GM19463 (cell line): Measurements from ENCODE around the gene SERPIND1.

Source experiments
- ATAC-seq: cut with Tn5 transposase; IDR thresholded peaks from one replicate; pipeline ENCODE4 v1.9.1; 2021; ENCODE audit warnings: mild to moderate bottlenecking, moderate library complexity; ENCODE audit not compliant: unreplicated experiment

SERPIND1 gene

DNA sequence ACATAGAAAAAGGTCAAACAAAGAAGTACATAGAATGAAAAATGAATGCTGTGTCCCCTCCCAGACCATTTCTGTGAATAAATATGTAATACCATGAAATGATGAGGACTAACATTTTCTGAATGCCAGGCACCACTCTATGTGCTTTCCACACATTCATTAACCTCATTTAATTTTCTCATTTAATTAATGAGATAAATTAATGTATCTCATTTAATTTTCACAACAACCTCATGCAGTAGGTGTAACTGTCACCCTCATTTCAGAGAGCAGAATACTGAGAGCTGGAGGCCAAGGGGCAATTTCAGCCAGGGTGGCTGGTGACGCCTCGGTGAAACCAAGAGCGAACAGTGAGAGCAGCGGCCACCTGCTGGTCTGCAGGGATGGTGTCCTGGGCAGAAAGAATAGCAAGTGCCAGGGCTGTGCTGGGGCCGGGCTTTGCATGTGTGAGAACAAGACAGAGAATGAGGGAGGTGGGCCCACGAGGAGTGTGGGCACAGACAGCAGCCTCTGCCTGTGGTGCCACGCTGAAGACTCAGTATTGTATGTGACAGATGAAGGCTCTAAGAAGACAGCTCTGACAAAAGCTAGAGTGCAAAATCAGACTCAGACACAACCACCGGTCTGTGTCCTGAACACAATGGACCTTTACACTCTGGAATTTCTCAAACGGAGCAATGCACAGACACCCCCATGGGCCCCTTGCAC is 1.8 kb upstream of the SERPIND1 start:
- ATAC-seq: no peak

DNA sequence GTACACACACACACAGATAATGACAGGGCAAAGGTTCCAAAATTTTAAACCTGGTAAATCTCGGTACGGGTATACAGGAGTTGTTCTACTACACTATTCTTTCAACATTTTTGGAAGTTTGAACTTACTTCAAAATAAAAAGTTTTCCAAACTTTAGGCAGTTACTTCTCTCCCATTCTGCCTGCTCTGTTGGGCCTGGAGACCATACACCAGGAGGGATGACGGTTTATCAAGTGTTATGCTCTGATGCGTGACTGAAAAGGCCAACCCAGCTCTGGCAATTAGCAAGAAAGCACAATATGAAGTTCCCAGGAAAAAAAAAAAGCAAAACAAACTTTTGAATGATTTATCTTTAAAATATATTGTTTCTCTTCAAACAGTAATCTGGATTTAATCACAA is 969 bp downstream of the SERPIND1 start:
- no peak for ATAC-seq

DNA sequence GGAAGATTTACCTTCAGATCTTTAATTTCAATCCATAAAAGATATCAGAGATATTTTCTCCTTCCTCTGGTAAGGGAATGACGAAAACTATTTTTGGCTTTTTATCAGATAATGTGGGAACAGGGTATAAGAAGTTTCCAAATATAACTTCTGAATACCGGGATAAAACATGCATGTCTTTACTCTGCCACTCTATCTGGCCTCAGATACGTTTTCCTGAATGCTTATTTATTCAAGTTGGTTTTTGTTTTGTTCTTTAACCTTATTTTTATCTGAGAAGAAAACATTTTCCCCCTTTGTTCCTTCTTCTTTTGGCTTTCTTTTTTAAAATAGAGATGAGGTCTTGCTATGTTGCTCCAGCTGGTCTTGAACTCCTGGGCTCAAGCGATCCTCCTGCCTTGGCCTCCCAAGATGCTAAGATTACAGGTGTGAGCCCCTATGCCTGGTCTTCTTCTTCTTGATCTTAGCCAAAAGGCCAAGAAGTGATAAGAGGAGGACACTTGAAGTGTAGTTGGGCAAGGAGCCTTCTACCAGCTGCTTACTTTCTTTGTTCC is 1.5 kb downstream of the SERPIND1 start:
- no peak for ATAC-seq

DNA sequence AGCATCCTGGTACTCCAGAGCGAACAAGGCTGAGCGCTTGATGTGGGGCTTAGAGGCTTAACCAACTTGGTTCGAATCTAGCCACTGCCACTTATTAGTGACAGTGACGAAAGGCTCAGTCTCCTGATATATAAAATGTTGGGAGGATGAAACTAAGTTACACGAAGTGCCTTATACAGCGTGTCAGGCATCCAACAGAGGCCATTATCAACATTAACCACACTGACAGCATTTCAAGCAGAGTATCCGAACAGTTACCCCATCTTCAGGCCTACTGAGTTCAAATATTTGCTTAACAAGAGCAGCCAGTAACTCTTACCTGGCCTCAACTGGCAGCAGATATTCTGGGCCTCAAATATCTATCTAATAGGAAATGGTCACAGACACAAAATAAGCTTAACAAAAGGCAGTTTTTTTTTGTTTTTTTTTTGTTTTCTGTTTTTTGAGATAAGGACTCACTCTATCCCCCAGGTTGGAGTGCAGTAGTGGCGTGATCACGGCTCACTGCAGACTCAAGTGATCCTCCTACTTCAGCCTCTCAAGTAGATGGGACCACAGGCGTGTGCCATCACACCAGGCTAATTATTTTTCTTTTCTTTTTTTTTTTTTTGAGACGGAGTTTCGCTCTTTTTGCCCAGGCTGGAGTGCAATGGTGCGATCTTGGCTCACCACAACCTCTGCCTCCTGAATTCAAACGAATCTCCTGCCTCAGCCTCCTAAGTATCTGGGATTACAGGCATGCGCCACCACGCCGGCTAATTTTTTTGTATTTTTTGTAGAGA is 2.9 kb downstream of the SERPIND1 start:
- no peak for ATAC-seq

DNA sequence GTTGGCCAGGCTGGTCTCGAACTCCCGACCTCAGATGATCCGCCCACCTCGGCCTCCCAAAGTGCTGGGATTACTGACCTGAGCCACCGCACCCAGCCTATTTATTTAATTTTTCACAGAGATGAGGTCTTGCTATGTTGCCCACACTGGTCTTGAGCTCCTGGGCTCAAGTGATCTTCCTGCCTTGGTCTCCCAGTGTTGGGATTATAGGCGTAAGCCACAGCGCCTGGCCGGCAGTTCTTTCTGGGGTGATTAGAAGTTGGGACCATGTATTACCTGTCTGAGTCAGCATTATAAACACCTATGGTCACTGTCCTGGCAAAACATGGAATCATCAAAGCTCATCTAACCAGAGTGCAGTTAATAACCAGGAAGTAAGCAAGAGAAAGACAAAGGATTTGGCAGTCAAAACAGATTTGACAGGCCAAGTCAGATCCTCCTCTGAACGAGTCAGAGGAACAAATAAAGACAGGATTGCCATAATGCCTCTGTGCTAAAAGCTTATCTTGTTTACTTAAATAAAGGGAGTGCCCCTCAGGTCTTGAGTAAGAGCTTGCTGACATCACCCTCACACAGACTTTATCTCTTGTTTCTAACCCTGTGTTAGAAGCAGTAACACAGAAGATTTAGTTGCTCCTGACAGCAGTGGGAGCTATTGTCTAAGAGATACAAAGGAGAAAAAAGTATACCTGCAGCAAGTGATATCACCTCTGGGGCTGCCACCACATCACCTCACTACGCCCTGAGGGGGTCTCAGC is 3.7 kb downstream of the SERPIND1 start:
- ATAC-seq: no peak

DNA sequence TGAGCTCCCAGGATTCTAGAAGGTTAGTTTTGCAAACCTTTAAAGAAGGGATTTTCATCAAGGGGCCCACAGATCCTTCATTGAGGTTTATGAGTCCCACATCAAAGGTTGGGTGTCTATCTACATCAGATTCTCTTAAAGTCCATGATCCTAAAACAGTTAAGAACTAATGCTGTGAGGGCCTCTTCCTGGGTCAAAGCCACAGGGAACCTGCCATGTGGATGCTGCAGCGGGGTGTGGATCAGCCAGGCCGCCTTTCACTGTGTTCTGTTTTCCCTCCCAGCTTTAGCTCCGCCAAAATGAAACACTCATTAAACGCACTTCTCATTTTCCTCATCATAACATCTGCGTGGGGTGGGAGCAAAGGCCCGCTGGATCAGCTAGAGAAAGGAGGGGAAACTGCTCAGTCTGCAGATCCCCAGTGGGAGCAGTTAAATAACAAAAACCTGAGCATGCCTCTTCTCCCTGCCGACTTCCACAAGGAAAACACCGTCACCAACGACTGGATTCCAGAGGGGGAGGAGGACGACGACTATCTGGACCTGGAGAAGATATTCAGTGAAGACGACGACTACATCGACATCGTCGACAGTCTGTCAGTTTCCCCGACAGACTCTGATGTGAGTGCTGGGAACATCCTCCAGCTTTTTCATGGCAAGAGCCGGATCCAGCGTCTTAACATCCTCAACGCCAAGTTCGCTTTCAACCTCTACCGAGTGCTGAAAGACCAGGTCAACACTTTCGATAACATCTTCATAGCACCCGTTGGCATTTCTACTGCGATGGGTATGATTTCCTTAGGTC is 5.3 kb downstream of the SERPIND1 start:
- ATAC-seq: no peak

DNA sequence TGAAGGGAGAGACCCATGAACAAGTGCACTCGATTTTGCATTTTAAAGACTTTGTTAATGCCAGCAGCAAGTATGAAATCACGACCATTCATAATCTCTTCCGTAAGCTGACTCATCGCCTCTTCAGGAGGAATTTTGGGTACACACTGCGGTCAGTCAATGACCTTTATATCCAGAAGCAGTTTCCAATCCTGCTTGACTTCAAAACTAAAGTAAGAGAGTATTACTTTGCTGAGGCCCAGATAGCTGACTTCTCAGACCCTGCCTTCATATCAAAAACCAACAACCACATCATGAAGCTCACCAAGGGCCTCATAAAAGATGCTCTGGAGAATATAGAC is 5.9 kb downstream of the SERPIND1 start:
- ATAC-seq: no peak

DNA sequence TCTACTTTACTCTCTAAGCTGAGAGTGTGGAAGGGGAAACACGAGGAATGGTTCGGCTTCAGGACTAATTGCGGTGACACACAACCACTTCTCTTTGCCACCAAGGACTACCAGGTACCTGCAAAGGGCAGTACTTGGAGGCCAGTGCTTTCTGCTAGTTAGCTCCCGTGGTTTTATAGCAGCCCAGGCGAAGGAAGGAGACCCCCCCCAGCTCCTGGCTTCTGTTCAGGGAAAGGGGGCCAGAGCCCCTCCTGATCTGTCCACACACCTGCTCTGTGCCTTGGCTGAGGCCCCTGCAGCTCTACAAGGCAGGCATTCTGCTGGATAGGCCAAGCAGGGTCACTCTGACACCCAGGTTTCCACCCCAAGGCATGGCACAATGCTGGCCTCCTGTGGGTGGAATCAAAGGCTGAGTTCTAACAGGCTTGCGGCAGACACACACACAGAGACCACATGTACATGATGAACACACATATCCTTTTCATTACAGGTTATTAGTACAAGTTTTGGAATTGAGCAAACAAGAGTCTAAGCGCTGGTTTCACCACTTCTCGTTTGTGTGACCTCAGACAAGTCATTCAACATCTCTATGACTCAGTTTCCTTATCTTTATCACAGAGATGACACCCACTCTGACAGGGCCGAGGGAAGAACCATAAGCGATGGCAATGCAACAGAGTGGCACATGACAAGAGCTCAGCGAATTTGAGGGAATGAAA is 7.5 kb downstream of the SERPIND1 start:
- ATAC-seq: no peak

DNA sequence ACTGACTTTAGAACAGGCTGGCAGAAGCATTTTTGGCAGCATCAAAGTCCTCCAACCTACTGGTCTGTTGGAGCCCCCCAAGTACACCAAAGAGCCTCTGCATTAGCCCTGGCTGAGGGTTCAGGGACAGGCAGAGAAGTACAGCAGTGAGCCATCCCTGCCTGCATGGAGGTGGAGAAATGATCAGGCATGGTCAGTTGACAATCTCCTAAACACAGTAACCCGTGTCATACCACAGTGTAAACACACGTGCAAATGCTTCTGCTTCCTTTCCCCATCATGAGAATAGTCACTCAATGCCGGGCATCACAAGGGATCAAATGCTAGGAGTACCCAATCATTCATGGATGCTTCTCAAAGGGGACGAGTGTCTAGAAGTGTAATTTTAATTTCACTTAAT is 8.2 kb downstream of the SERPIND1 start:
- no peak for ATAC-seq

DNA sequence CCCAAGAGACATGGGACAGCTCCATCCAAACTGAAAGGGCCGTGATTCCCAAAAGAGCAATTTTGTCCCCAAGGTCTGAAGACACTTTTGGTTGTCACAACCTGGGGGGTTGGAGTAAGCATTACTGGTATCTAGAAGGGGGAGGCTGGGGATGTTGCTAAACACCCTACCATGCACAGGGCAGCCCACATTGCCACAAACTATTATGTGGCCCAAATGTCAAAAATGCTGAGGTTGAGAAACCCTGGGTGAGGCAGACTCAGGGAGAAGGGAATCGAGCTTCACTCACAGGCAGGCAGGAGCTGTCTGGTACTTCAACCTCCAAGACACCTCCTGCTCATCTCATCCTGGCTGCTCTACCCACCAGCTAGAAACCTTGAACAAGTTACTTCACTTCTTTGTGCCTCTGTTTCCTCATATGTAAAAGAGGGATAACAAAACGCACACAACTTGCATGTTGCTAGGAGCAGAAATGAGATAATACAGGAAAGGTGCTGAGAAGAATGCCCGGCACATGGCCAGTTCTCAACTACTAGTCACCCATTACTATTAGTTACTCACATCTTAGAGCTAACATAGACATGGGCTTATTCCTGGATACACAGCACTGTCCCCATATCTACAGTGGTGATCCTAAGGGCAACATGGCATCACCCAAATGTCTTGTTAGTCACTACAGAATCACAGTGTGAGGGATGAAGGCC is 8.8 kb downstream of the SERPIND1 start:
- no peak for ATAC-seq

DNA sequence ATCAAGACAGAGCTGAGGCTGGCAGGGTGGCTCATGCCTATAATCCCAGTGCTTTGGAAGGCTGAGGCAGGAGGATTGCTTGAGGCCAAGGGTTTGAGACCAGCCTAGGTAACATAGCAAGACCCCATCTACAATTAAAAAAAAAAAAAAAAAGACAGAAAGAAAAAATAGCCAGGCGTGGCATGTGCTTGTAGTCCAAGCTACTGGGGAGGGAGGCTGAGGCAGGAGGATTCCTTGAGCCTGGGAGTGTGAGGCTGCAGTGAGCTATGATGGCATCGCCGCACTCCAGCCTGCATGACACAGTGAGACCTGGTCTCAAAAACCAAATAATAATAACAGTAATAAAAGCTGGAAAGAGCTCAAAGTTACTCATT is 9.4 kb downstream of the SERPIND1 start:
- no peak for ATAC-seq

DNA sequence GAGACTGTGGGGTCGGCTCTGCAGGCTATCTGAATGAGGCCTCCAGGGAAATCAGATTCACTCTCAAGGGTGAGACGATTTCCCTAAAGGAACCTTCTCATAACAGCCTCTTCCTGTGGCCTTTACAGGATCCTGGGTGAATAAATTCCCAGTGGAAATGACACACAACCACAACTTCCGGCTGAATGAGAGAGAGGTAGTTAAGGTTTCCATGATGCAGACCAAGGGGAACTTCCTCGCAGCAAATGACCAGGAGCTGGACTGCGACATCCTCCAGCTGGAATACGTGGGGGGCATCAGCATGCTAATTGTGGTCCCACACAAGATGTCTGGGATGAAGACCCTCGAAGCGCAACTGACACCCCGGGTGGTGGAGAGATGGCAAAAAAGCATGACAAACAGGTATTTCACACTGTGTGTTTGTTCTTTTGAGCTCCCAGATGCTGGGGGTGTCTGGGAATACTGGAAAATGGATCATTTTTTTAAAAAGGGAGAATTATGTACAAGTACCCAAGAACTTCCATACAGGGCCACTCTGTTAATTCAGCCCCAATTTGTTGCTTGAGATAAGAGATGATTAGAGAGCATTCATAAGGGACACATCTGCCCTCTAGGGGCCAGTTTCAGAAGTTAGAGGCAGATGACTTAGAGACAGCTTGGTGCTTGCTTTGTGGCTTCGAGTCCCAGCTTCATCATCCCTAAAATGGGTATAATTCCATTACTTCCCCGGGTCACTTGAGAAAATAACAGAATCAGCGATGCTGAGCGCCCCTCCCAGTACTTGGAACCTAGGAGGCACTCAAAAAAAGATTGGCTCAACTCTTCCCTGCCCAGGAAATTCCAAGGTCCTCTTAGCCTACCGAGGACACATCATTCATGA is 10.2 kb downstream of the SERPIND1 start:
- ATAC-seq: no peak

DNA sequence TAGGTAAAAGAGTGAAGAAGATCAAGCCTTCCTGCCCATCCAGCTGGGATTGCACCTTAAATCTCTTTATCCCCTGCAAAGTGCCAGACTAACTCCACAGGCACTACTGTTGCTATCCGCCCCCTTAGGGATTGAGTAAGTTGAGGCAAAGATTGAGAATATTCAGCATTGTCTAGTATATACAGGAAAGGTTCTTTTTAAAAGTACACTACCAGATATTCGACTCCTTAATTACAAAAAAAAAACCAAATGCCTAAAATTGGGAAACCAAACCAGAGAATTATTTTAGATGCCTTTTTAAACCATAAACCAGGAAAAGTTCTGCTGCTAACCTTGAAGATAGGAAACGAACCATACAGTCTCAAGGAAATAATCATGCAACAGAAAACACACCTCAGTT is 11.5 kb downstream of the SERPIND1 start:
- no peak for ATAC-seq

DNA sequence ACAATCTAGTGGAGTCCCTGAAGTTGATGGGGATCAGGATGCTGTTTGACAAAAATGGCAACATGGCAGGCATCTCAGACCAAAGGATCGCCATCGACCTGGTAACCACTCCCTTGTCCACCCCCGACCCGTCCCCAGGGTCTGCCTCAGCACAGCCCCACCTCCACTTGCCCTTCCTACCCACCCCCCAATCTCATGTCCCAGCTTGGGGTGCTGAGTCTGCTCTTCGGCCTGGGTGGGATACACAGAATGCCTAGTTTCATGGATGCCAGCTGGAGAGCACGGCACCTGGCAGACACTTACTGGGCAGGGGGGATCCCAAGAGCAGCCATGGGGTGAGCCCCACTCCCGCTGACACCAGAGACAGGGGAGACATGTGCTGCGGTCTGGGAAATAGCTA is 12.1 kb downstream of the SERPIND1 start:
- no peak for ATAC-seq

DNA sequence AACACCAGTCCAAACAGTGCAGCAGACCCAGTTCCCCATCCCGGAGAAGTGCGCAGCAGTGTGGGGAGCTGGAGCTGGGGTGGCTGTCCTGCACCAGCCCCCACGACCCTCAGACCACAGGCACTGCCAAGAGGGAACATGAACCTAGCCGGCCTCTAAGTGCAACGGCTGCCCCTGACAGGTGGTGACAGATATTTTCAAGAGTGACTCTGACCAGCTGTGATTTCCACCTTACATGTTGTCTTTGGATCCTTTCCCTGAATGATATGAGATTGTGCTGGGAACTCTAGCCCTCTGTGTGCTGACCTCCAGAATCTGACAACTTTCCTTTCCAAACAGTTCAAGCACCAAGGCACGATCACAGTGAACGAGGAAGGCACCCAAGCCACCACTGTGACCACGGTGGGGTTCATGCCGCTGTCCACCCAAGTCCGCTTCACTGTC is 12.6 kb downstream of the SERPIND1 start:
- ATAC-seq: no peak

DNA sequence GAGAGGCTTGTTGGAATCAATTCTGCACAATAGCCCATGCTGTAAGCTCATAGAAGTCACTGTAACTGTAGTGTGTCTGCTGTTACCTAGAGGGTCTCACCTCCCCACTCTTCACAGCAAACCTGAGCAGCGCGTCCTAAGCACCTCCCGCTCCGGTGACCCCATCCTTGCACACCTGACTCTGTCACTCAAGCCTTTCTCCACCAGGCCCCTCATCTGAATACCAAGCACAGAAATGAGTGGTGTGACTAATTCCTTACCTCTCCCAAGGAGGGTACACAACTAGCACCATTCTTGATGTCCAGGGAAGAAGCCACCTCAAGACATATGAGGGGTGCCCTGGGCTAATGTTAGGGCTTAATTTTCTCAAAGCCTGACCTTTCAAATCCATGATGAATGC is 13.3 kb downstream of the SERPIND1 start:
- ATAC-seq: no peak

DNA sequence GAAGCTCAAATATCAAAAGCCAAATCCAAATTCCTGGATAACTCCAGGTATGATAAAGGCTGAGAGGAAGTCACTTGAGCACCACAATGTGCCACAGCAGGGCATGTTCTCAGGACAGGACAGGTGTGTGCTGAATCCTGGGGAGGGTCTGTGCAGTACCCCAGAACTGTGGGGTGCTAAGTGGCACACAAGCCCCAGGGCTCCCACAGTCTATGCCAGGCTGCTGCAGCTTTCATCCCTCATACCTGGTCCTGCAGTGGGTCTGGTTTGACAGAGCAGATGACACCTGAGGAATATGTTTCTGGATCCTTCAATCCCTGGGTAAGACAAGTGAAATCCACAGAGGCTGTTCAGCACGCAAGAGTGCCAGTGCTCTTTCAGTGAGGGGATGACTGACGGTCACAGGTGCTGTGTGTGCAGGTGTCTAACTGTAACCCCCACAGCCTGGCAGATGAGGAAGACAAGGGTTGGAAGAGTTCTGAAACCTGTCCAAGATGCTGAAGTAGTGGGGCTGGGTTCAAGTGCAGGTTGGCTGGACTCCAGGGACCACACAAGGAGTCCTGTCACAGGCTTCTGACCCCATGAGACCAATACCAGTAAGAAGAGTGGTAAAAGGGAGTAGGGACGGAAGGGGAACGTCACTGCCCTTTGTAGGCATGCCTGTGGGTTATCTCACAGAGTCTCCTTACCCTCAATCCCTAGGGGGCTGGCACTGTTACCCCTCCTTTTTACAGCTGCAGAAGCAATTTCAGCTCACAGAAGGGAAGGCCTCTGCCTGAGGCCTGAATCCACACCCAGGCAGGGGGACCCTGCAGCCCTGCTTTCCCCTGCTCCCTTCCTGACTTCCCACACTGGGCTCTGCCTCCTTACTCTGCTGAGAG is 14.1 kb downstream of the SERPIND1 start:
- ATAC-seq: no peak
